Activated CD4-positive, alpha-beta T cell treated with anti-CD3 and anti-CD28 coated beads, Interleukin-2, amount 50 U/mL, for 1 hour (primary cell): ENCODE results near the gene SSX2.
"Not testable (repeated sequence)": the region's sequence is repeated elsewhere in the genome, so short reads cannot be mapped to it uniquely, and the experiment has no call there.

Source experiments
- DNase-seq: peaks from one replicate; pipeline ENCODE4 v3.0.0-alpha.2; 2020

SSX2 gene

GRCh38 chrX:52707078-52707477, at the start of gene SSX2:
Gene SSX2, minus strand, starts transcription at chrX:52707178. Its CDS starts 1,429 bp downstream, at chrX:52705749.
- DNase-seq: not testable (repeated sequence)

GRCh38 chrX:52750952-52751351, 44.0 kb upstream of the SSX2 start, which contains the start of gene SSX2B:
Gene SSX2B, plus strand, starts transcription at chrX:52751252. Its CDS starts 1,429 bp downstream, at chrX:52752681.
- not testable (repeated sequence) for DNase-seq

- DNase-seq: not testable (repeated sequence)
These were observed 14.9 kb downstream of the SSX2 start for GRCh38 chrX:52692034-52692433.

GRCh38 chrX:52662218-52662617, 44.8 kb downstream of the SSX2 start:
- DNase-seq: not testable (repeated sequence)

- not testable (repeated sequence) for DNase-seq
These were observed 51.5 kb downstream of the SSX2 start for GRCh38 chrX:52655475-52655874.

GRCh38 chrX:52654800-52655199, 52.2 kb downstream of the SSX2 start, which contains the start of gene SSX7:
Gene SSX7, minus strand, starts transcription at chrX:52654900. Its CDS starts 1,428 bp downstream, at chrX:52653472.
- not testable (repeated sequence) for DNase-seq

GRCh38 chrX:52650676-52651075, 56.3 kb downstream of the SSX2 start:
- DNase-seq: not testable (repeated sequence)

GRCh38 chrX:52648956-52649355, 58.0 kb downstream of the SSX2 start:
- not testable (repeated sequence) for DNase-seq
